ENCODE results near the gene OSGEPL1.
"Not testable (repeated sequence)": the region's sequence is repeated elsewhere in the genome, so short reads cannot be mapped to it uniquely, and the experiment has no call there.

Gene OSGEPL1, protein sequence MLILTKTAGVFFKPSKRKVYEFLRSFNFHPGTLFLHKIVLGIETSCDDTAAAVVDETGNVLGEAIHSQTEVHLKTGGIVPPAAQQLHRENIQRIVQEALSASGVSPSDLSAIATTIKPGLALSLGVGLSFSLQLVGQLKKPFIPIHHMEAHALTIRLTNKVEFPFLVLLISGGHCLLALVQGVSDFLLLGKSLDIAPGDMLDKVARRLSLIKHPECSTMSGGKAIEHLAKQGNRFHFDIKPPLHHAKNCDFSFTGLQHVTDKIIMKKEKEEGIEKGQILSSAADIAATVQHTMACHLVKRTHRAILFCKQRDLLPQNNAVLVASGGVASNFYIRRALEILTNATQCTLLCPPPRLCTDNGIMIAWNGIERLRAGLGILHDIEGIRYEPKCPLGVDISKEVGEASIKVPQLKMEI

DNA sequence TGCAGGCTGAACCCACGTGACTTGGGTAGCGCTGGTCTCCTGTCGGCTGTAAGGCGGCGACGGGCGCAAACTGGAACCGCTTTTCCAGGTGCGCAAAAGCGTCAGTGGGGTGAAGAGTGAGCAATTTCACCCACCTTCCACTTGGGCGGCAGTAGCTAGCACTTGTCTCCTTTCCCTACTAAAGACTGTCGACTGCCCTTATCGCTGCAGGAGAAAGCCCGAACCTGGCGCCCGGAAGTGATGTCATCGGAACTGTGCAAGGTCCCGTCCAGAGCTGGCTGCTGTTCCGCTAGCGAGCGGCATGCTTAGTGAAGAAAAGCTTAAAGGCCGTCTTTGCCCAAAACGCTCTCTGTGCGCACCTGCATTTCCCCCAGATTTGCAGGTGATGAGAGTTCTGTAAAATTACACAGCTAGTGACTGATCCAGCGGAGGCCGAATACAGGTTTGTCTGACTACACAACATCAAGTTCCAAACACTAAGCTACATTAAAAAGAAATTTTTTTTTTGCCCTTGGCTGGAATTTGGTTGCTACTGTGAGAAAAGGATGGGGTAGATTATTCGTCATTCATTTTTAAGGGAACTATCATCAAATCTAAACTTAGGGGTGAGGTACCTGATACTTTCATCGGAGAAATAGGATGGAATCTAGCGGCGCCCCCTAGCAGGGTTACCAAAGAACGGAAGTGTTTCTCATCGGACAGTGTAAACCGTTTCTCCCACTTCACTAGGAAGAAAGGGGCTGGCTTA lies at the start of gene OSGEPL1:
Gene OSGEPL1, minus strand, starts transcription at position 242 of the 748 bp plus-strand sequence. CDS start 1,152 bp downstream, outside the sequence.
- DNase-seq (ENCODE audit: low read depth, low spot score), result peak; percentile 82
- peak within 1 kb of the TSS; percentile 81 for H3K27ac ChIP-seq

DNA sequence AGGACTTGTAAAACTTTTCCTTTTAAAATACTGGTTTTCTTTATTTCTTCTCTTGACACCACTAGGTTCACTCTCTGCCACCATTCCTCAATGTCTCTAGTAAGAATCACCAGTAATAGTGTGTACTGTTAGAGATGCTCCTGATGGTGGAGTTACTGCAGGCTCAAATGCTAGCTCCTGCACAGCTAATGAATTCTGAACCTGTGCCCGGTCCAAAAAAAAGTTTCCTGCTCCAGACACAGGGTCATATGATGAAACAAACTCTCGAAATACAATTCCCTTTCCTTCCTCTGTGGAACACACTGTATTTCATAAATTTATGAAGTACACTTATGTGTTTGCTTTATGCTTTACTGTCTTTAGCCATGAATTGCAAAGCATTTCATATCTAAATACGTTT lies 40.8 kb upstream of the OSGEPL1 start:
- H3K27ac ChIP-seq, result no peak overlapping the region
- DNase-seq (ENCODE audit: low read depth, low spot score), result no peak

DNA sequence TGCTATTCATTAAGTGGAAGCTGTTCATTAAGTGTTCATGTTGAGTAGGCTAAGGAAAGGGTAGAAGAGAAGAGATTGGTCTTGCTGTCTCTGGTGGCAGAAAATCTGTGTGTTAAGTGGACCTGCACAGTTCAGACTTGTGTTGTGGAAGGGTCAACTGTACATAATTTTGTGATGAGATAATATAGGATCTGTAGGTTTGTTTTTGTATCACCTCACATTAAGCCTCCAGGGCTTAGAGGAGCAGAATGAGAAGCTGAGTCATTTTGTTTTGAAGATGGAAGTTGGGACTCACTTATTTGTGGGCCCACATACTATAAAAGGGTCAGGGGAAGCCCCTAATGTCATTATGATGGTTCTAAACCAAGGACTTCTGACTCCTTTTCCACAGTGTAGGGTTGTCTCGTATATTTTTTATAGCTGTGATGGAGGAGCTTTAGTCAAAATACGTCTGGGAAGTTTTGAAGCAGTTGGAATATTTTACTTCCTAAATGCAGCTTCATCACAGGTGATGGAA lies 39.9 kb upstream of the OSGEPL1 start:
- H3K27ac ChIP-seq, result no peak overlapping the region
- no peak for DNase-seq (ENCODE audit: low read depth, low spot score)

DNA sequence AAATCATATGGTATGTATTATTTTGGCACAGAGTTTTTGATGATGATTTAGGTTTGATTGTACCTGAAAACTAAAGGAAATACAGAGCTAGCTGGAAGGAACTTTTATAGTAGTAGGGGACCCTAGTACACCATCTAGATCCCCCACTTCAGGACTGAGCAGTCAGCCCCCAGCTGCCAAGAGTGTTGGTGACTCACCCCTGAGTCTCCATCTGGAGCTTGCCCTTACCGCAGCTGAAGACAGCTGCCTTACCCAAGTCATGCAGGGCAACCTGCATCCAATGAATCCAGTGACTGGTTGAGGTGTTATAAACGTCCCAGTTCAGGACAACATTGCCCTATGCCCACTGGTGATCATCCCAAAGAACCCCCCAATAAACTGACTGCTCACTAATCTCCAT lies 36.9 kb upstream of the OSGEPL1 start:
- no peak overlapping the region for H3K27ac ChIP-seq
- DNase-seq (ENCODE audit: low read depth, low spot score), result no peak

DNA sequence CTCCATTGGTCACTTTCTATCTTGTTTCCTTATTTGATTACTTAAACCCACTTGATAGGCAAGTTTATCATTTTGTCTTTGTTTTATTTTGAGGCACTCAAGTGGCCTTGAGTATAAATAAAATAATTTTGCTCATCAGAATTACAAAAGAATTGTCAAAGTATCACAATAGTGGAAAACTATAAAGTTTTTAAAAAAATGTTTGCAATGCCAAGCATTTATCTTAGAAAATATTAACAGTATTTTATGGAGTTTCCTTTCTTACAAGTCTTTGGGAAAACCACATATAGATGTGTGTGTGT lies 36.4 kb upstream of the OSGEPL1 start:
- no peak for DNase-seq (ENCODE audit: low read depth, low spot score)
- H3K27ac ChIP-seq, result no peak overlapping the region

DNA sequence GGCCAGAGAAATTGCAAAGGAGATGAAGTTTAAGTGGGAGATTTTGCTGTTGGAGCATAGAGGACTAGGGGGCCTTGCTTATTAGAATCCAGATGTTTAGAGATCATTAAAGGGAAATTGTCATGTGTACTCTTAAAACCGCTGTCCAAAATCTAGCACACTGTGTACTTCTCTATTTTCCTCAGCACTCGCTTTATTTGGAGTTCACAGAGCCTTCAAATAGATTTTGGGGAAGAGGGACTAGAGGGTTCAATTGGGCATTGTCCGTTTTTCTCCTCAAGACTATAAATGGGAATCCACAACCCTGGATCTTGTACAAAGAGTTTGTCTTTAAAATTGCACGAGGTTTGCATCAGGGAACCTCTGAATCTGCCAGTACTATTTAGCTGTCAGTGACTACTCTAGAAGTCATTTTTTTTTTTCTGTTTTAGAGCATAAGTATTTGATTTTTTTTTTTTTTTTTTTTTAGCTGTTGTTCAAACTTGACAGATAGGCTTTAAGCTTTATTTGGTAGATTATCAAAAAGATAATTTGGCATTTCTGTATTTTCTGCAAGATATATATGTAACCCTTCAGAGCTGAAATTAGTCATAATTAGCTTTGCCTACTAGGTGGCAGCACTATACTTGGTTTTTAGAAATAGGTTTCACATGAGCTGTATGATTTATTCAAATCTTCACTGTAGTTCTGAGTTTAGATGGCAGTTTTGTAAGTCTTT lies 35.9 kb upstream of the OSGEPL1 start:
- H3K27ac ChIP-seq, result no peak overlapping the region
- DNase-seq (ENCODE audit: low read depth, low spot score), result no peak

DNA sequence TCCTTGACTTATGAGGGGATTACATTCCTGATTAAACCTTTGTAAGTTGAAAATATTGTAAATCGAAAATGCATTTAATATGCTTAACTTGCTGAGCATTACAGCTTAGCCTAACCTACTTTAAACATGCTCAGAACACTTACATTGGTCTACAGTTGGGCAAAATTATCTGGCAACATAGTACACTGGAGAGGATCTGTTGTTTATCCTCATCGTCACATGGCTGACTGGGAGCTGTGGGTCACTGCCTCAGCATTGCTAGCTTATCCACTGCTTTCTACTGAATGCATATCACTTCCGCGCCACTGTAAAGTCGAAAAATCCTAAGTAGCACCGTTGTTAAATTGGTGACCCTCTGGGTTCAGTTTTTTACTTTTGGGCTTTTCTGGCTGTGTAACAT lies 35.3 kb upstream of the OSGEPL1 start:
- no peak for DNase-seq (ENCODE audit: low read depth, low spot score)

DNA sequence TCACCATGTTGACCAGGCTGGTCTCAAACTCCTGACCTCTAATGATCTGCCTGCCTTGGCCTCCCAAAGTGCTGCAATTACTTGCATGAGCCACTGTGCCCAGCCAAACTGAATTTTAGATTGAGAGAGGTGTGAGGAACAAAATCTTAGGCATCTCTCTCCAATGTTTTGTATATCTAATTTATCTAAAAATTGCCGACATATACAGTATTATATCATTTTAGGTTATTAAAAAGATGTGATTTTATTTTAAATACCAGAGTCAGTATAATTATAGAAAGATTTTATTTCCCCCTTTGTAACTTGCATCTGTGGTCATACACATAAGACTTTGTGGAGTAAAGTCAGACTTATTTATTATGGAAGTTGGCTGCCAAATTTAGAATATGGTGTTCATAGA lies 31.7 kb upstream of the OSGEPL1 start:
- no peak for DNase-seq (ENCODE audit: low read depth, low spot score)

More for the DNA sequence above, 35.3 kb upstream of the OSGEPL1 start:
- no peak overlapping the region for H3K27ac ChIP-seq

DNA sequence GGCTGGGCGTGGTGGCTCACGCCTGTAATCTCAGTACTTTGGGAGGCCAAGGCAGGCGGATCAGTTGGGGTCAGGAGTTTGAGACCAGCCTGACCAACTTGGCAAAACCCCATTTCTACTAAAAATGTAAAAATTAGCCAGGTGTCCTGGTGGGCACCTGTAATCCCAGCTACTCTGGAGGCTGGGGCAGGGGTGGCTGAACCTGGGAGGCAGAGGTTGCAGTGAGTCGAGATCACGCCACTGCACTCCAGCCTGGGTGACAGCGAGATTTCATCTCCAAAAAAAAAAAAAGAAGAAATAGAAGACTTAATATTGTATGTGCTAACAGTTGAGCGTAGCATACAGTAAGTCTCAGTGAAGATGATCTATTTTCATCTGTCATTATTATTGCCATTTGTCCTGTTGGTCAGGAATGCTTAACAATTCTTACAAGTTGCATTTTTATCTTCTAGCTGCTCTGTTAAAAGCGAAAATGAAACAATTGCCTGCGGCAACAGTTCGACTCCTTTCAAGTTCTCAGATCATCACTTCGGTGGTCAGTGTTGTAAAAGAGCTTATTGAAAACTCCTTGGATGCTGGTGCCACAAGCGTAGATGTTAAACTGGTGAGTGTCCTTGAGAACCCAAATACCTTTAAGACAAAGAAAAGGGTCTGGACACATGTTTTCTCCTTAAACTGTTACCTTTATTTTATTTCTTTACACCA lies 28.9 kb upstream of the OSGEPL1 start:
- DNase-seq (ENCODE audit: low read depth, low spot score), result no peak
- no peak overlapping the region for H3K27ac ChIP-seq

More for the DNA sequence above, 31.7 kb upstream of the OSGEPL1 start:
- H3K27ac ChIP-seq, result no peak overlapping the region

DNA sequence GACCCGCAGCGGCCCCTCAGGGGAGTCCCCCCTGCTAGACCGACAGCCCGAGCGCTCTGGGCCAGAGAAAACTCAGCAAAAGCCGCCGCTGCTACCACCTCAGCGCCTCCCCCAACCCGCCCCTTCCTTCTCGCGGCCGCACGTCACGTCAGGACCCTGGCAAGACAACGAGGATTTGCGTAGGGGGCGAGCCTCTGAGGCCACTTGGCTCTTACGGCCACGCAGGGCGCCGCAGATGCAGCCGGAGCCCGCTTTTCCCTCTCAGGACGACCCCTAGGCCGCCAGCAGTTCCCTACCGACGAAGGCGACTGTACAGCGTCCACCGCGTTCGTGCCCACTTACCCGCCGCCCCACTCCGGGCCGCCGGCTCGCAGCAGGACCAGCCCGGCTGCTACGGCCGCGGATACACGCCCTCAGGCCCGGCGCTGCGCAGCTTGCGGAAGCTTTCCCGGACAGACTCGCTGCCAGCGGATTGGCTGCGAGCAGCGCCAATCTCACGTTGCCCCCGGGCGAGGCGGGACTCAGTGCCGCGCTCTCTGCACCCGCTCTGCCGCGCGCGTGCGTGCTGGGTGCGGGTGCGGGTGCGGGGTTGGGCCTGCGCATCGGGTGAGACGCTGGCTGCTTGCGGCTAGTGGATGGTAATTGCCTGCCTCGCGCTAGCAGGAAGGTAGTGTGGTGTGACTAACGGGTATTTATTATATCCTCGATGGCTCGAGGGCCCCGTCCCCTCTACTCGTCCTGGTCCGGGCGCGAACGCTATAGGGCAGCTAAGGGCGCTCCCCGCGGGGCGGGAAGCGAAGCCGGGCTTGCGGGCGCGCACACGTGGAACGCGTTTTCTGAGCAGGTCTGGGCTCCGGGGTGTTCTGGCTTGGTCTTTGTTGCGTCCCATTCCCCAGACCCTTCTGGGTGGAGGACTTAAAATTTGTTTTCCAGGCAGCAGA lies 21.6 kb upstream of the OSGEPL1 start, which contains the start of the genes ORMDL1 and PMS1:
Gene ORMDL1, minus strand, starts transcription at position 413 of the 941 bp plus-strand sequence. CDS start 1,744 bp downstream, outside the sequence.
Gene PMS1, plus strand, starts transcription at position 524 of the 941 bp plus-strand sequence. CDS start 7,360 bp downstream, outside the sequence.
- DNase-seq (ENCODE audit: low read depth, low spot score), result peak; percentile 81
- peak within 1 kb of the TSS; percentile 86 for H3K27ac ChIP-seq

DNA sequence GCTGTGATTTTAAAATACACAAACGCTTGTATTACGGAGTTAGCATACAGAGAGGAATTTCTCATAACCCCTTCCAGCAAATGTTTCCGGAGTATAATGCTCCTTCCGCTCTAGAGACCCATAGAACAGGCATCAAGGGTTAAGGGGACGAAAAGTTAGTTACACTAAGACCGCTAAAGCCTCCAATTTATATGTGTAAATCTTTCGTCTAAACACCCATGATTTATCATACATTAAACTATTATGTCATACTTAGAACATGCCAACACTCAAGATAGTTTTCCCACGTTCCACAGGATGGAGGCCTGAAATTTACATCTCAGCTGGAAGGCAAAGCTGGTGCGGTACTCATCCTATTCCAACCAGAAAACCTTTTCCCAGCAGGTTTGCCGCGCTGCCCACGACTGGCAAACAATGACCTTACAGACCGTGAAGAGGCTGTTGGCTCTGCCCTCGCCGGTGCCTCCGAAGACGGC lies 20.9 kb upstream of the OSGEPL1 start:
- peak overlapping the region; percentile 86 for H3K27ac ChIP-seq
- DNase-seq (ENCODE audit: low read depth, low spot score), result no peak

DNA sequence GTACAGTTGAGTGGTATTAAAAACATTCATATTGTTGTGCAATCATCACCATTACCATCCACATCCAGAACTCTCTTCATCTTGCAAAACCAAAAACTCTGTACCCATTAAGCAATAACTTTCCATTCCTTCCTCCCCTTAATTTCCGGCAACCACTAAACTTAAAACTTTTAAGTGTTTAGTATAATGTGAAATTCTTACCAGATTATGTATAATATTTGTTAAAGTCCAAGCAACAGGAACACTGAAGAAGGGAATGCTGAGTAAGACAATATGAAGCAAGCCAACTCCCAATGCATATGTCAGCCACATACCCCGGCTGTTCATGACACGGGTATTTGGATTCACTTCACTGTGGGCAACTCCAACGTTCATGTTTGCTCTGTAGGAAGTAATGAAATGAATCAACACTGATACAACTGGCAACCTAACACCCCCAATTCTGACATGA lies 19.7 kb upstream of the OSGEPL1 start:
- peak overlapping the region; percentile 86 for H3K27ac ChIP-seq
- DNase-seq (ENCODE audit: low read depth, low spot score), result no peak

DNA sequence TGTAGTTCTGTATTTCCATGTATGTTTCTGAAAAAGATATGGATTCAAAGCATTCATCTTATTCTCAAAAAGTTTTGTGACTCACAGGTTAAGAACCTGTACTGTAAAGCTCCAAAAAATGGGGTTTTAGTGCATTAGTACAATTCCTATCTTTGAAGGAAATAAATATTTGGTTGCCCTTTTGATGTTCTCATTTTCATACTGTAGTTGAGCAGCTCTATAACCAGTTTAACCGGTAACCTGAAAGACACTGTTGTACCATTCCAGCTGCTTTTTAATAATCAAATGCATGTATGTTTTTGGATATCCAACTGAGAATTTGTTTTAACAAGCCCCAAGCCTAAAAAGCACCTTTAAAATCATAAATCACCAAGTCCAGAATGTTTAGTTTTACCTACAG lies 9.6 kb upstream of the OSGEPL1 start:
- DNase-seq (ENCODE audit: low read depth, low spot score), result no peak
- H3K27ac ChIP-seq, result no peak overlapping the region

DNA sequence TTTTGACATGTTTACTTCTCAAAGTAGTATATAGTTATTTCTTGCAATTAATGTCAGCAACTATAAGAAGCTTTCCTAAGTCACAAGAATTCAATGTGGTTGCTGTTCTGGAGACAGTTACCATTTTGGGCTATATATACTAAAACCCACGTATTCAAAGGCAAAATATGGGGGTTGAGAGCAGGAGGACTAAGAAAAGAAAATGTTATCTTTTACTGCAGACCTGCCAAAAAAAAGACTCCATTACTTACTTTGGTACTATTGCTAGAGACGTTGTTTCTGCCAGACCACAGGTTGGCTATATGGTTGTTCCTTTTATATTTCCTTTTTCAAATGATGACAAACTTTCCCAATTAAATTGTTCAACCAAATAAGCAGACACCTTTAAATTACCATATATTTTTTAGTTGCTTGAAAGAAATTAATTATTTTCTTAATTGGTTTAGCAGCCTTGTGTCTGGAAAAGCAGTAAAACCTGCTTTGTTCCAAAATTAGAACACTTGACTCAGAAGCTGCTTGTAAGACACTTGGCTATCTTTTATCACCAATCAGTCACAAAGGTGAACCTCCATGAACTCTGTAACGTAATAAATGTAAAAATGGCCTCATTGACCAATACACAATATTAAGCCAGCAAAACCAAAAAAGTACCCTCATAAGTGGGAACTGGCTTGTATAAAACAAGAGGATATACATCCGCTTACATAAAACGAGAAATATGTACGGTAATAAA lies 8.2 kb upstream of the OSGEPL1 start:
- H3K27ac ChIP-seq, result no peak overlapping the region
- no peak for DNase-seq (ENCODE audit: low read depth, low spot score)

DNA sequence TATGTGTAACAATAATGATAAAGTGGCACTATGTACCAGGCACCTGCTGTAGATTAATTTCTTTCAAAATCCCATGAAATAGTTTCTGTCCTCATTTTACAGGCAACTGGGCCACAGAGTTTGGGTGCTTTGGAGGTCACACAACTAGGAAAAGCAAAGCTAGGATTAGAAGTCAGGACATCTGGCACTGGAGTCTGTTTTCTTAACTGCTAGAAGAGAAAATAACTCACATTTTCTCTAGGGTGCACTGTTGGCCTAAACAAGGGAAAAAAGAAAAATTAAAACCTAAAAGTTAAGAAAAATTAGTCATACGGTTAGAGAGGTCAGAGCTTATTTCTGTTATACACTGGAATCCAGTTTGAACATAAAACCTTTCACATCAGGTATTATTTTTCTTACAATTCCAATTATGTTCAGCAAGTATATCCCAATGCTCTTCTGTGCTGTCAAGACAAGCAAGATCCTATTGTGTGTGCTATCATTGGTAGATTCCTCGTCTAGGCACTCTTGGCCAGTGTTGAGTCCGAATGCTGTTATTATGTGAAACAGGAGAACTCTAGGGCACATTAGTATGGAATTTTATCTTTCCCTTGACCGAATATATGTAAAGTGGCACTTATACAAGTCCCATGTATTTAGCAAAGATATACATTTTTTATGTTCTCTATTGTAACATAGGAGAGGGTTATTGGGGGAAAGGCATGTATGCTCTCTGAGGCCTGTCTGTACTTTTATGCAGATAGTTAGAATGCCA lies 1.5 kb upstream of the OSGEPL1 start:
- no peak overlapping the region for H3K27ac ChIP-seq
- no peak for DNase-seq (ENCODE audit: low read depth, low spot score)

DNA sequence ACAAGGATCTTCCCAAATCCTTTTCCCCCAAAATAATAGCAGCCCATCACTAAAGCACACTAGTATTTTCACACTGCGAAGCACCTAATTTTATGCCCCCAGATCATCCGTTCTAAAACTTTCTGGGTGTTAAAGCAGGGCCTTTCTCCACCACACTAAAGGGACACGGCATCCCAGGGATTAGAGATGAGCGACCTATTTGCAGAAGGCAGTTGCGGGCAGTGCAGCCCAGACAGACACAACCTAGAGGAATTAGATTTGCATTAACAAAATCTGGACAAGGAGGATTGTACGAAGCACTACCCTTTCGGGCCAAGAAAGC lies 402 bp downstream of the OSGEPL1 start:
- DNase-seq (ENCODE audit: low read depth, low spot score), result no peak
- H3K27ac ChIP-seq, result peak overlapping the region; percentile 81

DNA sequence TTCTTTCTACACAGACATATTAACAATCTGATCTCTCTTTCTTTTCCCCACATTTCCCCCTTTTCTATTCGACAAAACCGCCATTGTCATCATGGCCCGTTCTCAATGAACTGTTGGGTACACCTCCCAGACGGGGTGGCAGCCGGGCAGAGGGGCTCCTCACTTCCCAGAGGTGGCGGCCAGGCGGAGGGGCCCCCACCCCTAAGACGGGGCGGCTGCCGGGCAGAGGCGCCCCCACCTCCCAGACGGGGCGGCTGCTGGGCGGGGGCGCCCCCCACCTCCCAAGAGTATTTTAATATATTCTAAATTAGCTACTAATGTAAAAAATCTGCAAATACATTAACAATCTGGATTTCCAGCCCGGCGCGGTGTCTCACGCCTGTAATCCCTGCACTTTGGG lies 2.4 kb downstream of the OSGEPL1 start:
- not testable (repeated sequence) for H3K27ac ChIP-seq; DNase-seq (ENCODE audit: low read depth, low spot score)
